ENCODE measurements around the gene PIEZO2. TPM values are rescaled to one million over a fixed set of nuclear protein-coding genes. Genes with fewer than 3 reads are reported as not detected.

PIEZO2 gene
- total RNA-seq, 1 experiment from 2014 or later: 10.7 TPM

GRCh38 chr18:10989486-10989885 lies 159.9 kb downstream of the PIEZO2 start:
- Mint-ChIP-seq H3K27me3 (ENCODE audit: low read depth) (no peaks in the 10 kb centered on the region), H3K36me3 (peaks cover 31% of the 10 kb centered on the region), H3K4me1 (no peaks in the 10 kb centered on the region), H3K4me3 (no peak overlapping the region), H3K27ac (no peak overlapping the region), H3K9me3 (peaks cover 65% of the 10 kb centered on the region)
- POLR2A ChIA-PET: no interaction called here
- DNase-seq (ENCODE audit: low spot score) (no peak), ATAC-seq (no peak)
- CTCF ChIA-PET: no interaction called here
- TF ChIP-seq NR1H2 (CRISPR knock-in tag; IDR thresholded peaks at IDR 0.05) (no peak), JUN (CRISPR knock-in tag; IDR thresholded peaks at IDR 0.05) (no peak), GABPB1 (CRISPR knock-in tag; IDR thresholded peaks at IDR 0.05) (no peak), TEAD1 (CRISPR knock-in tag; IDR thresholded peaks at IDR 0.05) (no peak), ESRRA (CRISPR knock-in tag; IDR thresholded peaks at IDR 0.05; ENCODE audit: borderline replicate concordance) (no peak), EMX1 (CRISPR knock-in tag; IDR thresholded peaks at IDR 0.05) (no peak), FOXP4 (CRISPR knock-in tag; IDR thresholded peaks at IDR 0.05) (no peak)

GRCh38 chr18:10985689-10986088 lies 163.7 kb downstream of the PIEZO2 start:
- POLR2A ChIA-PET: no interaction called here
- DNase-seq (ENCODE audit: low spot score): no peak
- CTCF ChIA-PET: interaction anchor here (0.6 kb wide), 1 partner anchor 134 kb away, joined by 3 read pairs; no protein-coding TSS in a partner anchor
- Mint-ChIP-seq H3K4me1 (peaks cover 4% of the 10 kb centered on the region), H3K4me3 (no peak overlapping the region), H3K27me3 (ENCODE audit: low read depth) (no peaks in the 10 kb centered on the region), H3K27ac (no peak overlapping the region), H3K9me3 (peaks cover 54% of the 10 kb centered on the region), H3K36me3 (peaks cover 33% of the 10 kb centered on the region)
- ATAC-seq: no peak
- TF ChIP-seq, protein P1, sequence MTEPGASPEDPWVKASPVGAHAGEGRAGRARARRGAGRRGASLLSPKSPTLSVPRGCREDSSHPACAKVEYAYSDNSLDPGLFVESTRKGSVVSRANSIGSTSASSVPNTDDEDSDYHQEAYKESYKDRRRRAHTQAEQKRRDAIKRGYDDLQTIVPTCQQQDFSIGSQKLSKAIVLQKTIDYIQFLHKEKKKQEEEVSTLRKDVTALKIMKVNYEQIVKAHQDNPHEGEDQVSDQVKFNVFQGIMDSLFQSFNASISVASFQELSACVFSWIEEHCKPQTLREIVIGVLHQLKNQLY (CRISPR knock-in tag; IDR thresholded peaks at IDR 0.05): no peak
- TF ChIP-seq, protein P2, sequence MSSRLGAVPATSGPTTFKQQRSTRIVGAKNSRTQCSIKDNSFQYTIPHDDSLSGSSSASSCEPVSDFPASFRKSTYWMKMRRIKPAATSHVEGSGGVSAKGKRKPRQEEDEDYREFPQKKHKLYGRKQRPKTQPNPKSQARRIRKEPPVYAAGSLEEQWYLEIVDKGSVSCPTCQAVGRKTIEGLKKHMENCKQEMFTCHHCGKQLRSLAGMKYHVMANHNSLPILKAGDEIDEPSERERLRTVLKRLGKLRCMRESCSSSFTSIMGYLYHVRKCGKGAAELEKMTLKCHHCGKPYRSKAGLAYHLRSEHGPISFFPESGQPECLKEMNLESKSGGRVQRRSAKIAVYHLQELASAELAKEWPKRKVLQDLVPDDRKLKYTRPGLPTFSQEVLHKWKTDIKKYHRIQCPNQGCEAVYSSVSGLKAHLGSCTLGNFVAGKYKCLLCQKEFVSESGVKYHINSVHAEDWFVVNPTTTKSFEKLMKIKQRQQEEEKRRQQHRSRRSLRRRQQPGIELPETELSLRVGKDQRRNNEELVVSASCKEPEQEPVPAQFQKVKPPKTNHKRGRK (CRISPR knock-in tag; IDR thresholded peaks at IDR 0.05; ENCODE audit: borderline replicate concordance): no peak
- no peak for TF ChIP-seq GTF2I (CRISPR knock-in tag; conservative IDR thresholded peaks at IDR 0.05)
- TF ChIP-seq CREM (CRISPR knock-in tag; IDR thresholded peaks at IDR 0.05): no peak
- TF ChIP-seq CDX4 (CRISPR knock-in tag; IDR thresholded peaks at IDR 0.05; ENCODE audit: borderline replicate concordance): no peak
- TF ChIP-seq, protein P3, sequence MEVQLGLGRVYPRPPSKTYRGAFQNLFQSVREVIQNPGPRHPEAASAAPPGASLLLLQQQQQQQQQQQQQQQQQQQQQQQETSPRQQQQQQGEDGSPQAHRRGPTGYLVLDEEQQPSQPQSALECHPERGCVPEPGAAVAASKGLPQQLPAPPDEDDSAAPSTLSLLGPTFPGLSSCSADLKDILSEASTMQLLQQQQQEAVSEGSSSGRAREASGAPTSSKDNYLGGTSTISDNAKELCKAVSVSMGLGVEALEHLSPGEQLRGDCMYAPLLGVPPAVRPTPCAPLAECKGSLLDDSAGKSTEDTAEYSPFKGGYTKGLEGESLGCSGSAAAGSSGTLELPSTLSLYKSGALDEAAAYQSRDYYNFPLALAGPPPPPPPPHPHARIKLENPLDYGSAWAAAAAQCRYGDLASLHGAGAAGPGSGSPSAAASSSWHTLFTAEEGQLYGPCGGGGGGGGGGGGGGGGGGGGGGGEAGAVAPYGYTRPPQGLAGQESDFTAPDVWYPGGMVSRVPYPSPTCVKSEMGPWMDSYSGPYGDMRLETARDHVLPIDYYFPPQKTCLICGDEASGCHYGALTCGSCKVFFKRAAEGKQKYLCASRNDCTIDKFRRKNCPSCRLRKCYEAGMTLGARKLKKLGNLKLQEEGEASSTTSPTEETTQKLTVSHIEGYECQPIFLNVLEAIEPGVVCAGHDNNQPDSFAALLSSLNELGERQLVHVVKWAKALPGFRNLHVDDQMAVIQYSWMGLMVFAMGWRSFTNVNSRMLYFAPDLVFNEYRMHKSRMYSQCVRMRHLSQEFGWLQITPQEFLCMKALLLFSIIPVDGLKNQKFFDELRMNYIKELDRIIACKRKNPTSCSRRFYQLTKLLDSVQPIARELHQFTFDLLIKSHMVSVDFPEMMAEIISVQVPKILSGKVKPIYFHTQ (CRISPR knock-in tag; IDR thresholded peaks at IDR 0.05): no peak
- no peak for TF ChIP-seq ATF6 (CRISPR knock-in tag; IDR thresholded peaks at IDR 0.05)
- TF ChIP-seq TP53 (CRISPR knock-in tag; IDR thresholded peaks at IDR 0.05): no peak
- TF ChIP-seq, protein P4, sequence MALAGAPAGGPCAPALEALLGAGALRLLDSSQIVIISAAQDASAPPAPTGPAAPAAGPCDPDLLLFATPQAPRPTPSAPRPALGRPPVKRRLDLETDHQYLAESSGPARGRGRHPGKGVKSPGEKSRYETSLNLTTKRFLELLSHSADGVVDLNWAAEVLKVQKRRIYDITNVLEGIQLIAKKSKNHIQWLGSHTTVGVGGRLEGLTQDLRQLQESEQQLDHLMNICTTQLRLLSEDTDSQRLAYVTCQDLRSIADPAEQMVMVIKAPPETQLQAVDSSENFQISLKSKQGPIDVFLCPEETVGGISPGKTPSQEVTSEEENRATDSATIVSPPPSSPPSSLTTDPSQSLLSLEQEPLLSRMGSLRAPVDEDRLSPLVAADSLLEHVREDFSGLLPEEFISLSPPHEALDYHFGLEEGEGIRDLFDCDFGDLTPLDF (CRISPR knock-in tag; IDR thresholded peaks at IDR 0.05): no peak
- no peak for TF ChIP-seq ATF1 (CRISPR knock-in tag; IDR thresholded peaks at IDR 0.05)
- no peak for TF ChIP-seq MXD4 (CRISPR knock-in tag; IDR thresholded peaks at IDR 0.05; ENCODE audit: borderline replicate concordance)
